Posterior vena cava (tissue), 2 donors: ENCODE results near the gene SFXN3. TPM values are rescaled to one million over a fixed set of nuclear protein-coding genes. Genes with fewer than 3 reads are reported as not detected.
A peak's percentile ranks its signal among the peaks of the same experiment; 100 is the strongest.

Experiments used
- DNase-seq: peaks from one replicate; pipeline ENCODE4 v3.0.0-alpha.2; 2020; ENCODE audit warnings: low spot score
- intact Hi-C, 2 donors: fragments of 100-400 bp; cut with DNase I; formaldehyde crosslinking; loops; one replicate each; pipeline versions ENCODE4 v1.14.1 to v1.14.2; 2022 to 2023
- total RNA-seq, 2 donors: library from RNA; stranded (reverse); fragmentation: NEBNext Ultra II Directional; extraction: Animal tissue kit (Norgen Biotek cat#: 25700); gene quantifications; one replicate each; pipeline ENCODE4 v1.2.1, GENCODE V29; 2021
- donor health status: DM: yes; HTN: yes; CAD: no.
- donor health status: DM: yes; HTN: yes; CAD: no.

SFXN3 gene
- total RNA-seq, 2 donors from 2014 or later, result 72.7 to 79.5 TPM

DNA sequence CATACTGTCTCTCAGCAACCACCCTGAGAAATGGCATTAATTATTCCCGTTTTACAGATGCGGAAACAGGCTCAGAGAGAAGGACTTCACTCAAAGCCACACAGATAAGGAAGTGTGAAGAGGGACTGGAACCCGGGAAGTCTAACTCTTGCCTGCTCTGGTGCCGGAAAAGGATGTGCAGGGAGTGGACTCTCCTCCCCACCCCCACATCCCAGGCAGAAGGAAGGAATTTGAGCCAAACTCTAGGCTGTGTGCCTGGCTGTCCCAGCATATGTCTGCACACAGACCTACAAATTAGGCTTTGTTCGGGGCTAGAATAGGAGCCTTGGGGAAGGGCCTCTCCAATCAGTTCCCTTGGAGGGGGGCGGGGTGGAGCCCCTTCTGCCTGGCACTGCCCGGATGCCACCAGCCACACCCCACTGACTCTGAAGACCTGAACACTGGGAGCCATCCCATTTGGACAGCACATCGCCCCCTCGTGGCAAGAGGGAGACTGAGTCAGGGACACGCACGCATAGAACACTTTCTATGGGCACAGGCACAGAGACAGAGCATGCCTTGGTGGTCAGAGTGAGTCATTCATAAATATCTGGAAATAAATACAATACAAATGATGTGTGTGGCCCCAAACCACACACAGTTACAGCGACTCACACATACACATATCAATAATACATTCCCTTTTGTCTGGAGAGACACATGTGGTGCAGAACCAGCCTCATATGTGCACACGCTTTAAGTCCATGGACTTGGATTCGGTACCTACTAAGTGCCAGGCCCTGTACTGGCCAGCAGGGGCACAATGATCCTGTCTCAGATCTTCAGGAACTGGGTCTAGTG is 18.3 kb upstream of the SFXN3 start:
- intact Hi-C loops, result loop anchor here in 1 of 2 donors (2.0 kb wide), 1 partner anchor 14 kb away; the partner anchor contains the start of gene LZTS2
- peak; percentile 96 for DNase-seq

DNA sequence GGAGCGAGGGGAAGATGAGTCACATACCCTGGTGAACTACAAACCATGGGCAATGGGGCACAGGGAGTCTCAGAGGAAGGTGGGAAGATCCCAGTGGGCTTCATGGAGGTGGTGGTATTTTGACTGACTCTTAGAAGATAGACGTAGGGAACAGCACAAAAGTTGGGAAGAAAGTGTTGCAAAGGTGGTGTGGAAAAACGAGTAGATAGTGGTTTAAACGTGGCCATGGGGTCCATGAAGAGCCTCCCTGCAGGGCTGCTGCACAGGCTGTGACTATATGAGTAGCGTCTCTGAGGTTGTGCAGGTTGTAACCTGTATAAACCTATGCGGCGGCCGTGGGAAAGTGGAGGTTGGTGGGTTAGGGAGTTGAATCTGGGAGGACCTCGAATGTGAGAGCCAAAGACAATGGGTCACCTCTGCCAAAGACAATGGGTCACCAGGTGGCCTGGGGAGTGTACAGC is 17.6 kb upstream of the SFXN3 start:
- no peak for DNase-seq
- intact Hi-C loops, result loop anchor here in 1 of 2 donors (2.0 kb wide), 1 partner anchor 15 kb away; the partner anchor contains the start of gene LZTS2

DNA sequence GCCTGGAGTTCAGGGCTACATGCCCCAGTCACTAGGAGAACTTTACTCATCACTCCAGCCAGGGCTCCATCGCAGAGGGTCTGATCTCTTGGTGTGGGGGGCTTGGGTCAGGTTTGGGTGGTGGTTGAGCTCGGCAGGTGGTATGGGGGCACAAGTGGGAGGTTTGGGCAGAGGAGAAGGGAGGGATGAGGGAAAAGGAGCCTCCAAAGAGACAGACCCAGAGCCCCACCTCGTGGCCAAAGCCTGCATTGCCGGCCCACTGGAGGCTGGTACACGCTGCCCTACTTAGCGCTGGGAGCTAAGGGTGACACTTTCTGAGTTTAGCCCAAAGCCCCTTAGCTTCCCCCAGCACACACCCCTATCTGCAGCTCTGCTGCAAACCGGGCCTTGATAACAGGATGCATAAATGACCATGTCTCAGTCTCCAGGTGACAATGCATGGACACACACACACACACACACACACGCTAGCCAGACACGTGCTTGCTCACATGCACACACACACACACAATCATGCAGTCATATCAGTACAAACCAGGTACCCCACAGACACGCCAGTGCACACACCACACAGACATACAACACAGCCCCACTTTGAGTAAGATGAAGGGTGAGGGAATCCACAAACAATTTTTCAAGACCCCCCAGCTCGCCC is 16.7 kb upstream of the SFXN3 start:
- intact Hi-C loops, result no loop called here
- DNase-seq, result peak; percentile 92

DNA sequence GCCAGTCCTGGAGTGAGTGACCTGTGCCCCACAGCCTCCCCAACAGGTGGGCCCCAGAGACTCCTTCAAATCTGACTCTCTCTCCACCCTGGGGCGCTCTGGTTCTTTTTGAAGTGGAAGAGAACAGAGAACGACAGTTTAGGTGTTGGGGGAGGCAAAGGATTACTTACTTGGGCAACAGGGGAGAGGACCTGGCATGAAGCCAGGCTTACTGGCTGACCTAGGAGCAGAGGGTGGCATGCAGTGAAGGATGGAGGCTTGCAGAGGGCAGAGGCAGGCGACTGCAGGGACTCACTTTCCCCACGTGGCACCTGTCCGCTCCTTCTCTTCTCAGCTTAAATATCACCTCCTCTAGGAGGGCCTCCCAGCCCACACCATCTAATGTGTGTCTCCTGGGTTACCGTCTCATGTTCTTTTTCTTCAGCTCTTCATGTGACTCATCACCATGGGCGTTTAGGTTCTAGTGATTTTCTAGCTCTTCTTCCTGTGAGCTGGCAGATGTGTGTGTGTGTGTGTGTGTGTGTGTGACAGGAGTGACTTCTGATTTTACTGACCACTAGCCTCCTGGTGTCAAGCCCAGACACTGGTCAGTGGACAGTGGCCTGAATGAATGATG is 16.0 kb upstream of the SFXN3 start:
- DNase-seq, result no peak
- intact Hi-C loops, result no loop called here

DNA sequence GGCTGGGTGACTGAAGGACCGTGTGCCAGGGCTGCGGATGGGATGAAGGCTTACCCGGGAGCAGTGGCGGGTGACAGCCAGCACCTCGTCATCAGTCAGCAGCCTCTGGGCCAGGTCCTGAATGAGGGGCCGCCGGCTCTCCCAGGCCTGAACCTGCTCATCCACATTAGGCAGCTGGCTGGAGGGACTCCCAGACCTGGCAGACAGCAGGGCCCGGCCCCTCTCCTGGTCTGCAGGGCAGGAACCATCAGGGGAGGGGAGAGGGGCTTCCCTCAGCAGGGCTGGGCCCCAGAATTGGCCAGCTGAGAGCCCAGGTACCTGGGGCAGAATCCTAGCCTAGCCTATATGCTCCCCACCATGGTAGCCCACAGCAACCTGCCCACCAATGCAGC is 15.5 kb upstream of the SFXN3 start:
- intact Hi-C loops, result no loop called here

DNA sequence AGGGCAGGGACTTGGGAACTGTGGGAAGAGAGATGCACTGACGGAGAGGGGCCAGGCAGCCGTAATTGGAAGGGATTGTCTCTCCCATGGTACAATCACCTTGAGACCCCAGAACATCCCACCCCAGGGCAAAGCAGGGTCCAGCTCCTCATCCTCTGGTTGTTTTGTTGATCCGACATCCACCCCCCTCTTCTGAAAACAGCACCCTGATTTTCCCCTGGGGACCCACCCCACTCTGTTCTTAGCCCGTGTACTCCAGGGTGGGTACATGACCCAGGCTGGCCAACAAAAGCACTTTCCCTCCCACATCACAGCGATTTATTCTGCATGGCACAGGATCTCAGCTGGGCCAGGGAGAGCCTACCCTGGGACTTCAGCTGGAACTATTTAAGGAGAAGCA is 14.2 kb upstream of the SFXN3 start:
- intact Hi-C loops, result no loop called here

More for the DNA sequence above, 15.5 kb upstream of the SFXN3 start:
- no peak for DNase-seq

DNA sequence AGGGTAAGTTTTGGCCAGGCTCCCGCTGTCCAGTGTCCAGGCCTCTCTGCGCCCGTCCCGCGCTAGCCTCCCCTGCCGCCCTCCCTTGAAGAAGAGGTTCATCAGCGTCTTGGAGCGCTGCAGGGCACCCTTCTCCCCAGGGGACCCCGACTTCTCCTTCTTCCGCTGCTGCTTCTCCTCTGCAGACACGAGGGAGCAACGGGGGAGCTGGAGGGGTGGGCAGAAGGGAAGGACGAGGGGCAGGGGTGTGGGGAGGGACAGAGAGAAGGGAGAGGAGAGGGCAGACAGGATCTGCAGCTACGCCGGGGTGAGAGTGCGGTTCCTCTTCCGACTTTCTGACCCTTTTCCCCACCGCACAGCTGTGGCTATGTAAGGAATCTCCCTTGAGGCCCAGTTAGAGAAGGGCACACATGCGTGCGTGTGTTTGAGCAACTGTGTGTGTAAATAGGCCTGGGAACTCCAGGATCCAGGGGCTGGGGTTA is 12.9 kb upstream of the SFXN3 start:
- intact Hi-C loops, result no loop called here
- DNase-seq, result no peak

More for the DNA sequence above, 14.2 kb upstream of the SFXN3 start:
- no peak for DNase-seq

DNA sequence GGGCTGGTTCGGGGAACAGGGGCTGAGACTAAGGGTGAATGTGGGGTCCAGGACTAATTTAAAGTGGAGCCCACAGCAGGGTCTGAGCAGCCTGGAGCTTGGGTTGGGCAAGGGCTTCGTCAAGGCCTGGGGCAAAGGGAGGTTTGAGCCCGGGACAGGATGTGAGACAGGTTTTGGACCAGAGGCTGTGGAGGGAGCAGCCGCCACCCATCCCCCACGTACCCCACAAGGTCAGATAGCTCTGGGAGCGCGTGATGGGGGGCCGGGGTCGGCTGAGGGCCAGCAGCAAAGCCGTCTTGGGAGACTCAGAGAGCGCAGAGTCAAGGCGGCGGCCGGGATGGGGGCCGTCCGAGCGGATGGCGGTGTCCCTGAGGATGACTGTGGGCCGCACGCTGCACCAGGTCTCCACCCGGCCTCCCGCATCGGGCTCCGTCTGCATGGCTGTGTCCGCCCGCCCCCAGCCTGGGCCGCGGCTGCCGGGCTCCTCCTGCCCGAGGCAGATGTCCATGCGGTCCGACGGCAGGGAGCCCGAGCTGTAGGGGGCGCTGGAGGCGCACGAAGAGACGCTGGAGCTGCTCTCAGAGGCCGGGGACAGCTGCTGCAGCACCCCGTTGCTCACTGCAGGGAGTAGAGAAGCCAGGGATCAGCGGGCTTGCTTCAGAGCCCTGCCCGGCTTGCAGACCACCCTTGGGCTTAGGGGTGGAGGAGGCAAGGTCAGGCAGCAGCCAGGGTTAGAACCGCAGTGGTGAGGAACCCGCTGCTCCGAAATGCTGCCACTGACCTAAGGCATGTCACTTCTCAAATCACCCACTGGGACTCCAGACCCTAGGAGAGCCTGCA is 12.2 kb upstream of the SFXN3 start:
- peak; percentile 96 for DNase-seq
- intact Hi-C loops, result no loop called here

DNA sequence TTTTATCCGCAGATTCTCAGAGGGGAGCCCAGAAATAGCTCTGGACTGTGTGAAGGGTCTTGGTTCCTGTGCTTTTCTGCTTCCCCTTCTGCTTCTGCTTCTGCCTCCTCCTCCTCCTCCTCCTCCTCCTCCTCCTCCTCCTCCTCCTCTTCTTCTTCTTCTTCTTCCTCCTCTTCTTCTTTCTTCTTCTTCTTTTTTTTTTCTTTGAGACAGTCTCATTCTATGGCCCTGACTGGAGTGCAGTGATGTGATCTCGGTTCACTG is 11.7 kb upstream of the SFXN3 start:
- no peak for DNase-seq
- intact Hi-C loops, result no loop called here

DNA sequence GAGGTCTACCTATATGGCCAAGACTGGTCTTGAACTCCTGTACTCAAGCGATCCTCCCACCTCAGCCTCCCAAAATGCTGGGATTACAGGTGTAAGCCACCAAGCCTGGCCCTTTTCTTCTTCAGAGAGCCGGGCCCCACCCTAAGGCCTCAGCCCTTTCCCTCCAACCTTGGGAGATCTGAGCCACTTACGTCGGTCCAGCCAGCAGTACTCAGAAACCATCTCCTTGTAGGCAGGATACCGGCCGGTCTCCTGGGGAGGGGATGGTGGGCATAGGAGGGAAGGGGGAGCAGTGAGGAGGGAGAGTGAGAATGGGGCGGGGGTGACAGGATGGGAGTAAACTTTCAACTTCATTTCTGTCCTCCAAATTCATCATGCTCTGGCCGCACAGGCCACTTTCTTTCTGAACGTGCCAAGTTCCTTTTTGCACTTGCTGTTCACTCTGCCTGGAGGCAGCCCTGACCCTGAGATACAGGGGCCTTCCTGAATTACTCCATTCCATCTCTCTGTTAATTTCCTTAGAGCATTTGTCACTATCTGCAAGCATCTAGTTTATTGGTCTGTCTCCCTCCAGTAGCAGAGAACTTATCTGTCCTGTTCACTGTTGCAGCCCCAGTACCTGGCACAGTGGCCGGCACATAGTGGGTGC is 10.5 kb upstream of the SFXN3 start:
- DNase-seq, result no peak
- intact Hi-C loops, result no loop called here

DNA sequence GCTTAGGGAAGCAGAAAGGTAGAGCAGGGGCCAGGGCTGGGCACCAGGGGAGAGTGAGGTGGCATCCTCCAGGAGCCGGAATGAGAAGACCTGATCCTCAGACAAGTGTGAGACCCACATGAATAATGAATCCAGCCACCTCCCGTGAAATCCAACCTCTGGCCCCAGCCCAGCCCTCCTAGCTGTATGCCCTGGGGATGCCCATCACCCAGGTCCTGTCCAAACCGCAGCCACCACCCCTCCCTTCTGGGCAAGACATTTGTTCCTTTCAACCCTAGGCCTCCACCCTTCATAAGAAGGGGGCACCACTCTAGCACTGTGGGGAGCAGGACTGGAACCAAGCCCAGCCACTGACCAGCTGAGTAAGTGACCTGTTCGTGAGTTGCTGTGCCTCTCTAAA is 9.8 kb upstream of the SFXN3 start:
- intact Hi-C loops, result no loop called here
- DNase-seq, result no peak

DNA sequence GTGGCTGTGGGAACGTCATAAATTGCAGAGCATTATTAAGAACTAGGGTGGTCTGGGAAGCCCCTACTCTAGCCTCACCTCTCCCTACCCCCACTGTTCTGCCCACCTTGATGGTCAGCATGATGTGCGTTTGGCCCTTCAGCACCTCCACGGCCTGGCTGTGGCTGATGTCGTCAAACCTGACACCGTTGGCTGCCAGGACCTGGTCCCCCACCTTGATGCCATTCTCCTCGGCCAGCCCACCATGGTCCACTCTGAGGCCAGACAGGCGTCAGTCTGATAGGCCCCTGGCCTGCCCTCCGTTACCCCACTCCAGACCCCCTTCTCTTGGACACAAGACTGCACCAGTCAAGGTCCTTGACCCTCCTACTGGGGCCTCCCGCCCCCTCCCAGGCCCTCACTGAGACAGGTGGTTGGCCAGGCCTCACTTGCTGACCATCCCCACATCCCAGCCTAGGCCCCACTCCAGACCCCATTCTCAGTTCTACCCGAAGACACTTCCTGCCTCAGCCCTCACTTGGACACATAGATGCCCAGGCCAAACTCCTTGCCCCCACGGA is 9.3 kb upstream of the SFXN3 start:
- no peak for DNase-seq
- intact Hi-C loops, result no loop called here

DNA sequence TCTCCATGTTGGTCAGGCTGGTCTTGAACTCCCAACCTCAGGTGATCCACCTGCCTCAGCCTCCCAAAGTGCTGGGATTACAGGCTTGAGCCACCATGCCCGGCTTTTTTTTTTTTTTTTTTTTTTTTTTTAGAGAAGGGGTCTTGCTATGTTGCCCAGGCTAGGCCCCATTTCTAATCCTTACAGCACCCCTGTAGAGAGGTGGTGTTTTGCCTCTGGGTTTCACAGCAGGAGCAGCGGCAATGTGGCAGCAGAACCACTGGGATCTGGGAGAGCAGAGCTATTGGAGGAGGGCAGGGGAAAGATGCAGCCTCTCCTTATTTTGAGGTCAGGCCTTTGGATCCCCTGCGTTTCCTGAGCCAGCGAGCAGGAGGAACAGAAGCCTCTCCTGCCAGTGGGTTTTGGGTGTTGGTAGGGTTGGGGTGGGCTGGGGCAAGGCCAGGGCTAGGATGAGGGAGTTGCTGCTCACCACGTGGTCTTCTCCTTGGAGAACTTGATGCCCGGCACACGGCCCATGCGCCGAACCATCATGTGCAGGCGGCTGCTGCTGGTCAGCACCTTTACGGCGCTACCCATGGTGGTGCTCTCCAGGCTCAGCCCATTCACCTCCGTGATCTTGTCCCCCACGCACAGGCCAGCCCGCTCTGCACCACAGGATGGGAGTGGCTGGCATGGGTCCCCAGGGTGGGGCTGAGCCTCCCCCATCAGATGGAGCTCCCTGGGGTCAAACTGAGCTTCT is 7.9 kb upstream of the SFXN3 start:
- intact Hi-C loops, result no loop called here
- DNase-seq, result no peak

DNA sequence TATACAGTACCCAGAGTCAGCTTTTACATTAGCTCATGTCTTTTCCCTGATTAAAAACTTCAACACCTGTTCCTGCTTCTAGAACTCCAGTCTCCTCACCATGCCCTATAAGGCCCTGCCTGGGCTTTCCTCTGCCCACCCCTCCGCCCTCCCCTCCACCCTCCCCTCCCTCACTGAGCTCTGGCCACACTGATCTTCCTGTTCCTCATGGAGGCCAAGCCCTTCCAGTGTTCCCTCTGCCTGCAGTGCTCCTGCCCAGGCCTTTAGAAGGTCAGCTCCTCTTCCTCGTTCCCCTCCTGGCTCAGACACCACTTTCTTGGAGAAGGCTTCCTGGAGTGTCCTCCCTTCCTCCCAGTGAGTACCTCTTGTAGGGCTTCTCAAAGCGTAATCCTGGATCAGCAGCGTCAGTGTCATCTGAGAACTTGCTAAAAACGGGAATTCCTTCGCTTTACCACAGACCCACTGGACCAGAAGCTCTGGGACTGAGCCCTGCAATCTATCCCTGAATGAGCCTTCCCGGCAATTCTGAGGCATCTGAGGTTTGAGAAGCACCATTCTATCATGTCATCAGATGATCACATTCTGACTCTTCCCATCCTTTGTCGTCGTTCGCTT is 3.8 kb upstream of the SFXN3 start:
- no peak for DNase-seq
- intact Hi-C loops, result no loop called here

DNA sequence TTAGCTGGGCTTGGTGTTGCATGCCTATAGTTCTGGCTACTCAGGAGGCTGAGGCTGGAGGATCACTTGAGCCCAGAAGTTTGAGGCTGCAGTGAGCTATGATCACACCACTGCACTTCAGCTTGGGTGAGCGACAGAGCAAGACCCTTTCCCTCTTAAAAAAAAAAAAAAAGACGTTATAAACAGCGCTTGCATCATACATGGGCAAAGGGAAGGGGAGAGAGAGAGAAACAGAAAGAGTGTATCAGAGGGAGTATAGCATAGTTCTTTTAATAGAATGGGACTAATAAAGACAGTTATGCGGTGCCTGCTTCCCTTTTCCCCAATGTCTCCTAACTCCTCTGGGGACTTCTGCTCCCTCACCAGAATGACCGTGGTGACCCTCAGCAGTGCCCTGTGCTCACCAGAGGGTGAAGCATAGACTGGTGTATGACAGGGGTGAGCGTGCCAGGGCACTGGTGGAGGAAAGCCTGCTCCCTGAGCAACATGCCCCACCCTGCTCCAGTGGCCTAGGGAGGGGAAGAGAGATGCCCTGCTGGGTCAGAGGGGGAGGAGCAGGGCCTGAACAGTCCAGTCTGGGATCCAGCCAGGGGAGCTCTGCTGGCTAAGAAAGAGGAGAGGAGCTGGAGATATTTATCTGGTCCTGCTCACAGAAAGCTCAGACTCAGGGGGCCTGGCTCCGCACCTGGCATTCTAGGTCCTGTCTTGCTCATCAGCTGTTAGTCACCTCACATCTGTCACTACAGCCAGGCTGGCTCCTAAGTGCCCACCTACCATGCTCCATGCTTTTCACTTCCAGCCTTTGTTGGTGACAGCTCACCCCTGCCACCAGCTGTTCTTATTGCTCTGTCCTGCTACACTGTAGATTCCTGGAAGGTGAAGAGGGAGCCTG is 2.3 kb upstream of the SFXN3 start:
- DNase-seq, result no peak
- intact Hi-C loops, result no loop called here

DNA sequence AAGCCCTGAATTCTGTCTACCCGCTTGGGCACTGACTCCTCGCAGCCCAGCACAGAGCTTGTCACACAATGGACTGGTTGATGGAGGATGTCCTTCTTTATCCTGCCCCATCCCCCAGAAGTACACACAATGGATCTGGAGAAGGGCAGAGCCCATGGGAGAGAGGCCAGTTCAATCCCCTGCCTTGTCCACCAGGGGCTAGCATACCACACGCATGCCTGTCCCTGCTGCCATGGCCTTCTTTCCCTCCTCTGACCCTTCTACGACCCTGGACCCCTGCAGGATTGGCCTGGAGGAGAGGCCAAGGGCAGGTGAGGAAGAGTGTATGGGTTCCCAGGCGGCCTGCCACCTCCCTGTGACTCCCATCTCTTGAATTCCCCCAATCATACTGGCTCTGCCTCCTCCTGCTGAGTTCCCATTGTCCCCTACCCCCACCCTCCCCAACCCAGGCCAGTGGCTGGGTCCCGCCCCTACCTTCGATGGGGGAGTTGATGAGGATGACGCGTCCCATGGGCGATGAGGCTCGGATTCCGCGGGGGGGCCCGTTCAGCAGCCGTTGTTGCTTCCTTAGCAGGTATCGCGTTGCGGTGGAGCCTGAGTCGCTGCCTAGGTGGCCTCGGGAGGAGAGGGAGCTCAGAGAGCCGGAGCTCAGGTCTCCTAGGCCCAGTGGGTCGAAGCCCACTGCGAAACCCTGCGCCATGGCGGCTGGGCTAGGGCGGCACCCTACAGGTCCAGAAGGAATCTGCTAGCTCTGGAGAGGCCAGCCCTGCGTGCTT is 1.3 kb upstream of the SFXN3 start:
- intact Hi-C loops, result no loop called here
- no peak for DNase-seq
